OCI-LY1 (cell line): ENCODE results near the gene MAN2B1.

Source experiments
- H2AFZ ChIP-seq: fragments of 200-600 bp; sonication (generic), shearing (Covaris generic); 2 replicates; pipeline ENCODE4 v1.6.0; 2014; ENCODE audit warnings: antibody characterized with exemption, mild to moderate bottlenecking, low read length
- H3F3A ChIP-seq: fragments of 200-600 bp; sonication (generic), shearing (Covaris generic); 2 replicates; pipeline ENCODE4 v1.6.0; 2014; ENCODE audit warnings: mild to moderate bottlenecking, antibody characterized with exemption, low read length, moderate library complexity; ENCODE audit not compliant: insufficient read depth
- H3K27ac ChIP-seq: fragments of 200-600 bp; sonication (generic); 2 replicates; pipeline ENCODE4 v1.5.1; 2014; ENCODE audit warnings: low read length, mixed run types, mild to moderate bottlenecking, low read depth; ENCODE audit not compliant: poor library complexity, severe bottlenecking
- H3K27me3 ChIP-seq: fragments of 200-600 bp; sonication (generic); 2 replicates; pipeline ENCODE4 v1.6.0; 2014; ENCODE audit warnings: antibody characterized with exemption, mild to moderate bottlenecking, low read length, moderate library complexity; ENCODE audit not compliant: insufficient read depth
- H3K36me3 ChIP-seq: fragments of 200-600 bp; sonication (generic); 2 replicates; pipeline ENCODE4 v1.6.1; 2014; ENCODE audit warnings: mild to moderate bottlenecking, antibody characterized with exemption, low read length, moderate library complexity, mixed read lengths; ENCODE audit not compliant: insufficient read depth
- H3K4me1 ChIP-seq: fragments of 200-600 bp; sonication (generic); 2 replicates; pipeline ENCODE4 v1.5.1; 2014; ENCODE audit warnings: mild to moderate bottlenecking, low read length, moderate library complexity; ENCODE audit not compliant: insufficient read depth, severe bottlenecking
- H3K4me2 ChIP-seq: fragments of 200-600 bp; sonication (generic), shearing (Covaris generic); 2 replicates; pipeline ENCODE4 v1.6.1; 2014; ENCODE audit warnings: low read length
- H3K4me3 ChIP-seq: fragments of 200-600 bp; sonication (generic); 2 replicates; pipeline ENCODE4 v1.5.1; 2014; ENCODE audit warnings: low read length, low read depth, mild to moderate bottlenecking, mixed read lengths; ENCODE audit not compliant: poor library complexity, severe bottlenecking
- H3K79me2 ChIP-seq: fragments of 200-600 bp; shearing (Covaris generic); 2 replicates; pipeline ENCODE4 v1.6.1; 2016; ENCODE audit warnings: mixed run types, low read length, mixed read lengths; ENCODE audit not compliant: insufficient read depth
- H3K9ac ChIP-seq: fragments of 200-600 bp; sonication (generic), shearing (Covaris generic); 2 replicates; pipeline ENCODE4 v1.6.1; 2014; ENCODE audit warnings: mild to moderate bottlenecking, low read length, mixed read lengths
- H3K9me2 ChIP-seq: fragments of 200-600 bp; sonication (generic), shearing (Covaris generic); 2 replicates; pipeline ENCODE4 v1.6.1; 2014; ENCODE audit warnings: low read depth, mild to moderate bottlenecking, low read length, mixed read lengths
- H3K9me3 ChIP-seq: fragments of 200-600 bp; shearing (Covaris generic); 2 replicates; pipeline ENCODE4 v1.6.1; 2014; ENCODE audit warnings: low read length, mixed read lengths
- H4K20me1 ChIP-seq: fragments of 200-600 bp; sonication (generic), shearing (Covaris generic); 2 replicates; pipeline ENCODE4 v1.6.0; 2016; ENCODE audit warnings: mild to moderate bottlenecking, low read length; ENCODE audit not compliant: insufficient read depth
- CTCF ChIP-seq: fragments of 200-600 bp; sonication (generic), shearing (Covaris generic); IDR thresholded peaks from 2 replicates; pipeline ENCODE4 v1.5.1; 2017; ENCODE audit warnings: mild to moderate bottlenecking, antibody characterized with exemption, low read length, moderate library complexity, mixed read lengths
- EZH2 ChIP-seq: fragments of 200-600 bp; sonication (generic), shearing (Covaris generic); IDR thresholded peaks from 2 replicates; pipeline ENCODE4 v1.8.0; 2017; ENCODE audit warnings: borderline replicate concordance, mixed run types, mild to moderate bottlenecking, antibody characterized with exemption, low read length, moderate library complexity, mixed read lengths

Gene MAN2B1

GRCh38 chr19:12705654-12706331, 39.3 kb upstream of the MAN2B1 start:
- H3K9me3 ChIP-seq, result no peaks in the 10 kb centered on the region
- no peaks in the 10 kb centered on the region for H3K27me3 ChIP-seq
- TF ChIP-seq EZH2 (no peak), CTCF (no peak)
- no peaks in the 10 kb centered on the region for H3F3A ChIP-seq
- no peaks in the 10 kb centered on the region for H3K79me2 ChIP-seq
- no peak overlapping the region for H3K4me2 ChIP-seq
- no peaks in the 10 kb centered on the region for H4K20me1 ChIP-seq
- H3K9ac ChIP-seq, result no peak overlapping the region
- H3K27ac ChIP-seq, result no peak overlapping the region
- no peaks in the 10 kb centered on the region for H3K4me1 ChIP-seq
- H3K36me3 ChIP-seq, result peaks cover 95% of the 10 kb centered on the region
- H2AFZ ChIP-seq, result no peak overlapping the region
- no peaks in the 10 kb centered on the region for H3K9me2 ChIP-seq
- H3K4me3 ChIP-seq, result no peak overlapping the region

GRCh38 chr19:12705169-12705568, 38.6 kb upstream of the MAN2B1 start:
- Histone ChIP-seq H3K4me3 (no peak overlapping the region), H3K36me3 (peaks cover 93% of the 10 kb centered on the region), H3F3A (no peaks in the 10 kb centered on the region), H3K4me2 (no peak overlapping the region), H3K27ac (no peak overlapping the region), H2AFZ (no peak overlapping the region), H3K27me3 (no peaks in the 10 kb centered on the region), H3K4me1 (no peaks in the 10 kb centered on the region), H4K20me1 (no peaks in the 10 kb centered on the region), H3K9ac (no peak overlapping the region), H3K79me2 (no peaks in the 10 kb centered on the region), H3K9me2 (no peaks in the 10 kb centered on the region), H3K9me3 (no peaks in the 10 kb centered on the region)
- TF ChIP-seq EZH2 (no peak), CTCF (no peak)

GRCh38 chr19:12703046-12703445, 36.5 kb upstream of the MAN2B1 start:
- TF ChIP-seq EZH2 (no peak), CTCF (no peak)
- no peaks in the 10 kb centered on the region for H3K79me2 ChIP-seq
- H3K9ac ChIP-seq, result no peak overlapping the region
- H3K4me2 ChIP-seq, result no peak overlapping the region
- H3K27ac ChIP-seq, result no peak overlapping the region
- H3K27me3 ChIP-seq, result no peaks in the 10 kb centered on the region
- no peaks in the 10 kb centered on the region for H4K20me1 ChIP-seq
- no peaks in the 10 kb centered on the region for H3K9me3 ChIP-seq
- H3K36me3 ChIP-seq, result peaks cover 88% of the 10 kb centered on the region
- no peaks in the 10 kb centered on the region for H3K4me1 ChIP-seq
- H3K9me2 ChIP-seq, result no peaks in the 10 kb centered on the region
- H3F3A ChIP-seq, result no peaks in the 10 kb centered on the region
- no peak overlapping the region for H2AFZ ChIP-seq
- no peak overlapping the region for H3K4me3 ChIP-seq
